Lung (tissue), 12 donors: ENCODE measurements around the gene FOXN1. TPM values are rescaled to one million over a fixed set of nuclear protein-coding genes. Genes with fewer than 3 reads are reported as not detected.

Experiments
- ATAC-seq: fragments of 200-7000 bp; cut with Tn5 transposase; one replicate; pipeline ENCODE4 v1.9.1; 2020; ENCODE audit warnings: moderate number of reproducible peaks; ENCODE audit not compliant: insufficient read depth, low FRiP score
- DNase-seq, 3 donors: peaks; one replicate each; pipeline ENCODE4 v3.0.0-alpha.2; 2013 to 2017
- H3K27ac ChIP-seq, 2 donors: one replicate each; pipeline ENCODE4 v1.5.1; 2013; ENCODE audit warnings: mild to moderate bottlenecking in 2 of 2, moderate library complexity in 2 of 2, control low read depth in 1 of 2, inconsistent platforms in 1 of 2, low read depth in 1 of 2, low read length in 1 of 2
- H3K27me3 ChIP-seq, 3 donors: one replicate each; pipeline ENCODE4 v1.5.1; 2013; ENCODE audit warnings: low read length in 2 of 3; ENCODE audit not compliant: control insufficient read depth in 3 of 3, insufficient read depth in 3 of 3
- H3K36me3 ChIP-seq, 4 donors: one replicate each; pipeline ENCODE4 v1.5.1; 2013; ENCODE audit warnings: low read length in 4 of 4, mild to moderate bottlenecking in 1 of 4, moderate library complexity in 1 of 4; ENCODE audit not compliant: control insufficient read depth in 4 of 4, insufficient read depth in 4 of 4
- H3K4me1 ChIP-seq, 5 donors: one replicate each; pipeline ENCODE4 v1.5.1; 2013; ENCODE audit warnings: low read length in 5 of 5, mild to moderate bottlenecking in 2 of 5, moderate library complexity in 1 of 5; ENCODE audit not compliant: control insufficient read depth in 5 of 5, insufficient read depth in 5 of 5
- H3K4me3 ChIP-seq: one replicate; pipeline ENCODE4 v1.5.1; 2013; ENCODE audit warnings: mild to moderate bottlenecking, control low read depth, moderate library complexity
- H3K9ac ChIP-seq, 2 donors: one replicate each; pipeline ENCODE4 v1.5.1; 2013; ENCODE audit warnings: low read length in 2 of 2, control low read depth in 1 of 2; ENCODE audit not compliant: insufficient read depth in 1 of 2
- H3K9me3 ChIP-seq, 4 donors: one replicate each; pipeline ENCODE4 v1.5.1; 2013; ENCODE audit warnings: low read length in 3 of 4, mild to moderate bottlenecking in 1 of 4, moderate library complexity in 1 of 4; ENCODE audit not compliant: control insufficient read depth in 4 of 4, insufficient read depth in 3 of 4
- WGBS, 2 donors: extraction: QIAGEN DNeasy Blood & Tissue Kit; methylation state at CpG; one replicate each; pipeline ENCODE4 v1.1.7; 2013; 5-methylcytosine and 5-hydroxymethylcytosine counted together
- polyA plus RNA-seq, 2 donors: library from polyadenylated mRNA; stranded (reverse); fragments of 200-250 nt; gene quantifications; one replicate each; pipeline ENCODE4 v1.2.1, GENCODE V29; 2013
- total RNA-seq, 2 donors: library from RNA; depleted of rRNA in 1 of 2; stranded (reverse); fragments of >200 nt in 1 of 2; gene quantifications; one replicate each; pipeline ENCODE4 v1.2.1, GENCODE V29; 2014 to 2021
- TF ChIP-seq, protein P1 (sequence below): IDR thresholded peaks from 2 replicates; pipeline ENCODE4 v1.5.1; 2012; ENCODE audit warnings: mild to moderate bottlenecking; ENCODE audit errors: control extremely low read depth, extremely low read depth
- donor health status: control.
- donor health status: control.
- donor health status: Bipolar disorder and iron deficiency.
- donor health status: healthy.
- donor health status: DM: yes; HTN: yes; CAD: no.

FOXN1 gene
- total and polyA plus RNA-seq, 4 donors: 0.13 to 0.25 (median 0.18) TPM; not detected in 1

DNA sequence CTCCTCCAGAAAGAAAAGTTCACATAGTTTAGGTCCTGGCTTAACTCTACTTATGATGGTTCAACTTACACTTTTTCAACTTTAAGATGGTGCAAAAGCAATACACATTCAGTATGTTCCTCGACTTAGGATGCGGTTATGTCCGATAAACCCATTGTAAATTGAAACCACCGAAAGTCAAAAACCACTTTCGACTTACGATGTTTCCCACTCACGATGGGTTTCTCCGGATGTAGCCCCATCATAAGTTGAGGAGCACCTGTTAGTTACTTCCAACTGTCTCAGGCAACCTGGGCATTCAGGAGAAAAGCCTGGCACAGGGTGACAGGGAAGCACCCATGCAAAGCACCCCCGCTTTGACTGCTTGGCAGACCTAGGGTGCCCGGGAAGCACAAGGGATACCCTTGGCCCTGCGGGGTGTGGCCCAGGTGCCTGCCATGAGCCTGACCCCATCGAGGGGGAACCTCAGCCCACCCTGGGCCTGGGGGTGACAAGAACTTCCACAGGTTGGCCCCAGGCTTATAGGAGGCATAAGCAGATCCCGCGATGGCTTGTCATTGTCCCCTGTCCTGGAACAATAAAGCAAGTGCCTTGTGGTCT, 32.2 kb downstream of the FOXN1 start:
- Histone ChIP-seq H3K36me3 (no peaks in the 10 kb centered on the region), H3K9ac (no peak overlapping the region), H3K27ac (no peak overlapping the region), H3K4me3 (no peak overlapping the region), H3K9me3 (no peaks in the 10 kb centered on the region), H3K27me3 (no peaks in the 10 kb centered on the region), H3K4me1 (peaks cover 0 to 4% (median 0%) of the 10 kb centered on the region in 5 donors)
- ATAC-seq: no peak
- WGBS, 2 donors: 90 to 92% methylated on average over 14 of the region's 14 CpGs
- TF ChIP-seq, protein P1, sequence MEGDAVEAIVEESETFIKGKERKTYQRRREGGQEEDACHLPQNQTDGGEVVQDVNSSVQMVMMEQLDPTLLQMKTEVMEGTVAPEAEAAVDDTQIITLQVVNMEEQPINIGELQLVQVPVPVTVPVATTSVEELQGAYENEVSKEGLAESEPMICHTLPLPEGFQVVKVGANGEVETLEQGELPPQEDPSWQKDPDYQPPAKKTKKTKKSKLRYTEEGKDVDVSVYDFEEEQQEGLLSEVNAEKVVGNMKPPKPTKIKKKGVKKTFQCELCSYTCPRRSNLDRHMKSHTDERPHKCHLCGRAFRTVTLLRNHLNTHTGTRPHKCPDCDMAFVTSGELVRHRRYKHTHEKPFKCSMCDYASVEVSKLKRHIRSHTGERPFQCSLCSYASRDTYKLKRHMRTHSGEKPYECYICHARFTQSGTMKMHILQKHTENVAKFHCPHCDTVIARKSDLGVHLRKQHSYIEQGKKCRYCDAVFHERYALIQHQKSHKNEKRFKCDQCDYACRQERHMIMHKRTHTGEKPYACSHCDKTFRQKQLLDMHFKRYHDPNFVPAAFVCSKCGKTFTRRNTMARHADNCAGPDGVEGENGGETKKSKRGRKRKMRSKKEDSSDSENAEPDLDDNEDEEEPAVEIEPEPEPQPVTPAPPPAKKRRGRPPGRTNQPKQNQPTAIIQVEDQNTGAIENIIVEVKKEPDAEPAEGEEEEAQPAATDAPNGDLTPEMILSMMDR: no peak
- DNase-seq: no peak

DNA sequence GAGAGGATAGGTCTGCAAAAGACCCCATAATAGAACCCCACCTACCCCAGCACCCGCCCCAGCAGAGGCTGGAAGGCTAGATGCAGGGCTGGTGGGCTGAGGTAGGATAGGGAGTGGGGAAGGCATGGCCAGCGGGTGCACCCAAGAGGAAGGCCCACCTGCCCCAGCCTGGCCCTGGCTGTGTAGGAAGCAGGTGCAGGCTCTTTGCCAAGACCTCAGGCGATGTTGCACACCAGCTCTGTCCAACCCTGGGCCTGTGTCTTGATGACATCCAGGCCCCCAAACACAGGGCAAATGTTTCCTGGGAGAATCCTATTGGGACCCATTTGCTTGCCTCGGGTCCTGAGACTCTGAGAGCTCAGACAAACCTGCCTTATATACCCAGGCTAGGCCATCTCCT, 34.1 kb downstream of the FOXN1 start:
- 82 to 91% methylated on average over 4 of the region's 4 CpGs for WGBS, 2 donors
- TF ChIP-seq, protein P1: no peak

DNA sequence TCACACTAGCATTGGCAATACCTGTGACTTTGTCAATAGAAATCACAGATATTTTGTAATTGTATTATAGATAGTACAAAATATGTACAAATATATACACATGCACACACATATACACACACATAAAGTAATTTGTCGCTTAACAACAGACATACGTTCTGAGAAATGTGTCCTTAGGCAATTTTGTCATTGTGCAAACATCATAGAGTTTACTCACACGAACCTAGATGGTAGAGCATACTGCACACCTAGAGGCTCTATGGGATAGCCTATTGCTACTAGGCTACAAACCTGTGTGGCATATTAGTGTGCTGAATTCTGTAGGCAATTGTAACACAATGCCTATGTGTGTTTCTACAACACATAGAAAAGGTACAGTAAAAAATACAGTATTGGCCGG, 35.3 kb downstream of the FOXN1 start:
- Histone ChIP-seq H3K4me3 (no peak overlapping the region), H3K27me3 (no peaks in the 10 kb centered on the region), H3K27ac (no peak overlapping the region), H3K9ac (no peak overlapping the region), H3K4me1 (no peaks in the 10 kb centered on the region), H3K36me3 (no peaks in the 10 kb centered on the region), H3K9me3 (no peaks in the 10 kb centered on the region)
- DNase-seq: no peak
- 83% methylated on average over 4 of the region's 4 CpGs for WGBS, 2 donors
- ATAC-seq: no peak
- TF ChIP-seq, protein P1: no peak

More for the DNA sequence above, 34.1 kb downstream of the FOXN1 start:
- Histone ChIP-seq H3K9ac (no peak overlapping the region), H3K27me3 (no peaks in the 10 kb centered on the region), H3K4me1 (peaks cover 0 to under 1% (median 0%) of the 10 kb centered on the region in 5 donors), H3K9me3 (no peaks in the 10 kb centered on the region), H3K27ac (no peak overlapping the region), H3K36me3 (no peaks in the 10 kb centered on the region), H3K4me3 (no peak overlapping the region)
- ATAC-seq (no peak), DNase-seq (no peak)
